WERI-Rb-1 (cell line): ENCODE data around the gene NMUR2.

ENCODE experiments used
- DNase-seq: peaks from one replicate; pipeline ENCODE4 v3.0.0-alpha.2; 2020
- H3K27ac ChIP-seq: fragments of 250-450 bp; sonication (Bioruptor Pico); 2 replicates; pipeline ENCODE4 v1.5.1; 2020; ENCODE audit warnings: mild to moderate bottlenecking, moderate library complexity
- H3K27me3 ChIP-seq: fragments of 250-450 bp; sonication (Bioruptor Pico); 2 replicates; pipeline ENCODE4 v1.5.1; 2021; ENCODE audit warnings: mild to moderate bottlenecking, low read depth, moderate library complexity; ENCODE audit not compliant: insufficient read depth, severe bottlenecking
- H3K36me3 ChIP-seq: fragments of 250-450 bp; sonication (Bioruptor Pico); 2 replicates; pipeline ENCODE4 v1.5.1; 2020; ENCODE audit warnings: mild to moderate bottlenecking, moderate library complexity
- H3K4me3 ChIP-seq: 2 replicates; pipeline ENCODE4 v1.5.1; 2011; ENCODE audit warnings: low read depth, mild to moderate bottlenecking, control low read depth, low read length
- H3K9me3 ChIP-seq: fragments of 250-450 bp; sonication (Bioruptor Pico); 2 replicates; pipeline ENCODE4 v1.5.1; 2021; ENCODE audit warnings: mild to moderate bottlenecking, moderate library complexity; ENCODE audit not compliant: severe bottlenecking
- TF ChIP-seq, protein P1 (sequence below): IDR thresholded peaks from 2 replicates; pipeline ENCODE4 v1.5.1; 2011; ENCODE audit warnings: low read depth, mild to moderate bottlenecking, control low read depth, inconsistent platforms, low read length

The NMUR2 gene

GRCh38 chr5:152372875-152373274 lies 32.2 kb downstream of the NMUR2 start:
- TF ChIP-seq, protein P1, sequence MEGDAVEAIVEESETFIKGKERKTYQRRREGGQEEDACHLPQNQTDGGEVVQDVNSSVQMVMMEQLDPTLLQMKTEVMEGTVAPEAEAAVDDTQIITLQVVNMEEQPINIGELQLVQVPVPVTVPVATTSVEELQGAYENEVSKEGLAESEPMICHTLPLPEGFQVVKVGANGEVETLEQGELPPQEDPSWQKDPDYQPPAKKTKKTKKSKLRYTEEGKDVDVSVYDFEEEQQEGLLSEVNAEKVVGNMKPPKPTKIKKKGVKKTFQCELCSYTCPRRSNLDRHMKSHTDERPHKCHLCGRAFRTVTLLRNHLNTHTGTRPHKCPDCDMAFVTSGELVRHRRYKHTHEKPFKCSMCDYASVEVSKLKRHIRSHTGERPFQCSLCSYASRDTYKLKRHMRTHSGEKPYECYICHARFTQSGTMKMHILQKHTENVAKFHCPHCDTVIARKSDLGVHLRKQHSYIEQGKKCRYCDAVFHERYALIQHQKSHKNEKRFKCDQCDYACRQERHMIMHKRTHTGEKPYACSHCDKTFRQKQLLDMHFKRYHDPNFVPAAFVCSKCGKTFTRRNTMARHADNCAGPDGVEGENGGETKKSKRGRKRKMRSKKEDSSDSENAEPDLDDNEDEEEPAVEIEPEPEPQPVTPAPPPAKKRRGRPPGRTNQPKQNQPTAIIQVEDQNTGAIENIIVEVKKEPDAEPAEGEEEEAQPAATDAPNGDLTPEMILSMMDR, result no peak
- no peaks in the 10 kb centered on the region for H3K36me3 ChIP-seq
- H3K4me3 ChIP-seq, result no peak overlapping the region
- no peak for DNase-seq
- no peaks in the 10 kb centered on the region for H3K9me3 ChIP-seq
- no peak overlapping the region for H3K27ac ChIP-seq
- H3K27me3 ChIP-seq, result no peaks in the 10 kb centered on the region

- no peaks in the 10 kb centered on the region for H3K27me3 ChIP-seq
- TF ChIP-seq, protein P1, result no peak
Observed at GRCh38 chr5:152369298-152369697, 35.8 kb downstream of the NMUR2 start.

GRCh38 chr5:152367554-152367953 lies 37.5 kb downstream of the NMUR2 start:
- TF ChIP-seq, protein P1, result no peak
- Histone ChIP-seq H3K27ac (no peak overlapping the region), H3K9me3 (no peaks in the 10 kb centered on the region), H3K4me3 (no peak overlapping the region), H3K27me3 (no peaks in the 10 kb centered on the region), H3K36me3 (no peaks in the 10 kb centered on the region)
- DNase-seq, result no peak

More at GRCh38 chr5:152369298-152369697, 35.8 kb downstream of the NMUR2 start:
- H3K36me3 ChIP-seq, result no peaks in the 10 kb centered on the region
- H3K9me3 ChIP-seq, result no peaks in the 10 kb centered on the region
- DNase-seq, result no peak
- H3K4me3 ChIP-seq, result no peak overlapping the region
- no peak overlapping the region for H3K27ac ChIP-seq

GRCh38 chr5:152366716-152367115 lies 38.4 kb downstream of the NMUR2 start:
- Histone ChIP-seq H3K36me3 (no peaks in the 10 kb centered on the region), H3K9me3 (no peaks in the 10 kb centered on the region), H3K27me3 (no peaks in the 10 kb centered on the region), H3K27ac (no peak overlapping the region), H3K4me3 (no peak overlapping the region)
- no peak for DNase-seq
- TF ChIP-seq, protein P1, result no peak

DNA sequence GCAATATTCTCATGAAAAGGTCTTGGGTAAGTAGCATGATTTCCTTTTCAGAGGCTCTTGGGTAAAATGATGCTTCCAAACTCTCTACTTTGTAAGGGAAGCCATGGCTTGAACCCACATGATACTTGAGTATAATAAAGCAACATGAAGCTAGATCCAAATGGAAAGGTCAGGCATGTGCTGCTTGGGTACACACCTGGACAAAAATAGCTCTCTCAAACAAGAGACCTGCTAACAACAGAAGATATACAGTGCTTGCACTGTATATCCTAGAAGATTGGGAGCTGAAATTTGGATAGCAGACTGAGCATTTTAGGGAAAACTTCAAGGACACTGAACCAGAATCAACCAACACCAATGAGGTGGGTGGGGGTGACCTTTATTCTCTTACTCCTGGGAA lies 40.2 kb downstream of the NMUR2 start:
- Histone ChIP-seq H3K36me3 (no peaks in the 10 kb centered on the region), H3K27ac (no peak overlapping the region), H3K9me3 (no peaks in the 10 kb centered on the region), H3K27me3 (no peaks in the 10 kb centered on the region), H3K4me3 (no peak overlapping the region)
- DNase-seq, result no peak
- TF ChIP-seq, protein P1, result no peak

DNA sequence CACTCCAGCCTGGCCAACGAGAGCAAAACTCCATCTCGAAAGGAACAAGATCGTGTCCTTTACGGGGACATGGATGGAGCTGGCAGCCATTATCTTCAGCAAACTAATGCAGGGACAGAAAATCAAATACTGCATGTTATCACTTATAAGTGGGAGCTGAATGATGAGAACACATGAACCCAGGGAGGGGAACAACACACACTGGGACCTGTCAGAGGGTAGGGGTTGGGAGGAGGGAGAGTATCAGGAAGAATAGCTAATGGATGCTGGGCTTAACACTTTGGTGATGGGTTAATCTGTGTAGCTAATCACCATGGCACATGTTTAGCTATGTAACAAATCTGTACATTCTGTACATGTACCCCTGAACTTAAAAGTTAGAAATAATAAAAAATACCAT lies 40.9 kb downstream of the NMUR2 start:
- Histone ChIP-seq H3K4me3 (no peak overlapping the region), H3K27ac (no peak overlapping the region), H3K27me3 (no peaks in the 10 kb centered on the region), H3K9me3 (no peaks in the 10 kb centered on the region), H3K36me3 (no peaks in the 10 kb centered on the region)
- TF ChIP-seq, protein P1, result no peak
- DNase-seq, result no peak
